WTC11 (cell line): ENCODE data around the gene PCED1A.

Experiments used
- CTCF ChIP-seq: fragments of 200-600 bp; IDR thresholded peaks from 2 replicates; pipeline ENCODE4 v1.8.0; 2022; ENCODE audit warnings: antibody characterized with exemption
- MAX ChIP-seq: sonication (generic); formaldehyde crosslinking; IDR thresholded peaks from 2 replicates; pipeline ENCODE4 v1.8.0; 2022; ENCODE audit warnings: mild to moderate bottlenecking, missing genetic modification reagents
- RELA ChIP-seq: sonication (generic); formaldehyde crosslinking; IDR thresholded peaks from 2 replicates; pipeline ENCODE4 v1.8.1; 2022; ENCODE audit warnings: missing genetic modification reagents, mild to moderate bottlenecking, borderline replicate concordance
- ZNF121 ChIP-seq: sonication (generic); formaldehyde crosslinking; IDR thresholded peaks from 2 replicates; pipeline ENCODE4 v1.8.0; 2023; ENCODE audit warnings: missing genetic modification reagents
- ZNF416 ChIP-seq: fragments of 250-450 bp; sonication (Bioruptor Pico); IDR thresholded peaks from 2 replicates; pipeline ENCODE4 v1.9.0; 2021; ENCODE audit warnings: mild to moderate bottlenecking, inconsistent platforms

GRCh38 chr20:2838847-2839671 lies 1.4 kb downstream of the PCED1A start:
- no peak for TF ChIP-seq MAX (CRISPR knock-in tag)
- no peak for TF ChIP-seq RELA
- TF ChIP-seq CTCF = no peak
- no peak for TF ChIP-seq ZNF121 (CRISPR knock-in tag)
- no peak for TF ChIP-seq ZNF416 (CRISPR knock-in tag)
